Vagina (tissue), 2 donors: Measurements from ENCODE around the gene CENPU. TPM values are rescaled to one million over a fixed set of nuclear protein-coding genes. Genes with fewer than 3 reads are reported as not detected.

Source experiments
- DNase-seq, 2 donors: peaks; one replicate each; pipeline ENCODE4 v3.0.0-alpha.2; 2017; ENCODE audit errors: extremely low spot score in 2 of 2
- H3K27ac ChIP-seq: fragments of 200-600 bp; sonication (generic); one replicate; pipeline ENCODE4 v1.5.1; 2019
- H3K27me3 ChIP-seq: fragments of 200-600 bp; sonication (generic); one replicate; pipeline ENCODE4 v1.5.1; 2019
- H3K36me3 ChIP-seq, 2 donors: fragments of 200-600 bp; sonication (generic); one replicate each; pipeline ENCODE4 v1.5.1; 2017 to 2019
- H3K4me1 ChIP-seq: fragments of 200-600 bp; sonication (generic); one replicate; pipeline ENCODE4 v1.5.1; 2019
- H3K4me3 ChIP-seq, 2 donors: fragments of 200-600 bp; sonication (generic); 1 replicate in 1 of 2; 2 replicates in 1 of 2; pipeline ENCODE4 v1.5.1; 2016 to 2019
- H3K9me3 ChIP-seq: fragments of 200-600 bp; sonication (generic); one replicate; pipeline ENCODE4 v1.5.1; 2019
- CTCF ChIP-seq, 3 experiments: fragments of 450-650 bp in 2 of 3; fragments of 200-600 bp in 1 of 3; sonication (generic) in 1 of 3; IDR thresholded peaks; one replicate each; pipeline ENCODE4 v1.5.1; 2017 to 2019; ENCODE audit warnings: antibody characterized with exemption in 3 of 3, mild to moderate bottlenecking in 2 of 3, moderate library complexity in 2 of 3
- POLR2A ChIP-seq, 2 donors: fragments of 450-650 bp; IDR thresholded peaks; one replicate each; pipeline ENCODE4 v1.6.1; 2017; ENCODE audit warnings: antibody characterized with exemption in 2 of 2, mild to moderate bottlenecking in 2 of 2, moderate library complexity in 2 of 2
- POLR2AphosphoS5 ChIP-seq, 2 donors: sonication (generic); formaldehyde crosslinking; IDR thresholded peaks; one replicate each; pipeline ENCODE4 v1.9.0; 2017; ENCODE audit warnings: antibody characterized with exemption in 2 of 2, mild to moderate bottlenecking in 2 of 2, low read depth in 1 of 2; ENCODE audit not compliant: insufficient read depth in 1 of 2
- intact Hi-C: fragments of 100-400 bp; cut with DNase I; formaldehyde crosslinking; loops from one replicate; pipeline ENCODE4 v1.15.1; 2023
- total RNA-seq: library from RNA; depleted of rRNA; stranded (reverse); fragments of >200 nt; gene quantifications from one replicate; pipeline ENCODE4 v1.2.3, GENCODE V29; 2016

CENPU gene
- total RNA-seq, 1 donor from 2014 or later = 5.2 TPM

DNA sequence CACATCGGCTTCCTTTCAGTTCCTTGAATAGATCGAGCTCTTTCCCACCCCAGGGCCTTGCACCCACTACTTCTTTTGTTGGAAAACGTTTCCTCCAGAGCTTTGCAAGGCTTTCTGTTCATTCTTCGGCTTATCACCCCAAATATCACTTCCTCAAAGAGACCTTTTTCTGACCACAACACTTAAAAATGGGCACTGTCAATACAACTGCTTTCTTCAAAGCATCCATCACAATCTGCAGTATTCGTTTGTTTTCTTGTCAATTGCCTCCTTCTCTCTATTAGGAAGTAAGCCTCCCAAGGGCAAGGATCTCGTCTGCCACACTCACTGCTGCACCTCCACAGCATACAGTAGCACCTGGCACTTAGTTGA is 17.7 kb upstream of the CENPU start:
- Histone ChIP-seq H3K9me3 (no peaks in the 10 kb centered on the region), H3K4me3 (no peak overlapping the region), H3K36me3 (peaks cover 0 to 5% of the 10 kb centered on the region in 2 donors), H3K27me3 (no peaks in the 10 kb centered on the region), H3K4me1 (peaks cover 48% of the 10 kb centered on the region), H3K27ac (no peak overlapping the region)
- intact Hi-C loops = no loop called here
- no peak for DNase-seq
- TF ChIP-seq POLR2A (IDR thresholded peaks at IDR 0.05) (no peak), POLR2AphosphoS5 (IDR thresholded peaks at IDR 0.05; ENCODE audit: insufficient read depth in 1 of 2, low read depth in 1 of 2) (no peak), CTCF (IDR thresholded peaks at IDR 0.05) (no peak)

- Histone ChIP-seq H3K4me1 (peaks cover 51% of the 10 kb centered on the region), H3K4me3 (no peak overlapping the region), H3K36me3 (peaks cover 0 to under 1% of the 10 kb centered on the region in 2 donors), H3K27ac (no peak overlapping the region), H3K27me3 (no peaks in the 10 kb centered on the region), H3K9me3 (no peaks in the 10 kb centered on the region)
- no peak for TF ChIP-seq POLR2A (IDR thresholded peaks at IDR 0.05)
- no peak for TF ChIP-seq POLR2AphosphoS5 (IDR thresholded peaks at IDR 0.05; ENCODE audit: insufficient read depth in 1 of 2, low read depth in 1 of 2)
- TF ChIP-seq CTCF (IDR thresholded peaks at IDR 0.05) = no peak
- intact Hi-C loops = no loop called here
- DNase-seq = no peak
Observed at GRCh38 chr4:184750926-184751584, 17.2 kb upstream of the CENPU start.

GRCh38 chr4:184748251-184748652 is 14.4 kb upstream of the CENPU start:
- no peaks in the 10 kb centered on the region for H3K9me3 ChIP-seq
- H3K27me3 ChIP-seq = no peaks in the 10 kb centered on the region
- DNase-seq = no peak
- H3K27ac ChIP-seq = peak overlapping the region; percentile 77
- H3K36me3 ChIP-seq = no peaks in the 10 kb centered on the region
- intact Hi-C loops = loop anchor here (5.0 to 10.0 kb wide), 2 partner anchors 79 to 237 kb away; partner anchors contain the start of gene ACSL1
- H3K4me1 ChIP-seq = peaks cover 47% of the 10 kb centered on the region
- peak; percentile 36 to 42 for TF ChIP-seq POLR2AphosphoS5 (IDR thresholded peaks at IDR 0.05; ENCODE audit: insufficient read depth in 1 of 2, low read depth in 1 of 2)
- no peak for TF ChIP-seq POLR2A (IDR thresholded peaks at IDR 0.05)
- TF ChIP-seq CTCF (IDR thresholded peaks at IDR 0.05) = no peak
- H3K4me3 ChIP-seq = no peak overlapping the region

DNA sequence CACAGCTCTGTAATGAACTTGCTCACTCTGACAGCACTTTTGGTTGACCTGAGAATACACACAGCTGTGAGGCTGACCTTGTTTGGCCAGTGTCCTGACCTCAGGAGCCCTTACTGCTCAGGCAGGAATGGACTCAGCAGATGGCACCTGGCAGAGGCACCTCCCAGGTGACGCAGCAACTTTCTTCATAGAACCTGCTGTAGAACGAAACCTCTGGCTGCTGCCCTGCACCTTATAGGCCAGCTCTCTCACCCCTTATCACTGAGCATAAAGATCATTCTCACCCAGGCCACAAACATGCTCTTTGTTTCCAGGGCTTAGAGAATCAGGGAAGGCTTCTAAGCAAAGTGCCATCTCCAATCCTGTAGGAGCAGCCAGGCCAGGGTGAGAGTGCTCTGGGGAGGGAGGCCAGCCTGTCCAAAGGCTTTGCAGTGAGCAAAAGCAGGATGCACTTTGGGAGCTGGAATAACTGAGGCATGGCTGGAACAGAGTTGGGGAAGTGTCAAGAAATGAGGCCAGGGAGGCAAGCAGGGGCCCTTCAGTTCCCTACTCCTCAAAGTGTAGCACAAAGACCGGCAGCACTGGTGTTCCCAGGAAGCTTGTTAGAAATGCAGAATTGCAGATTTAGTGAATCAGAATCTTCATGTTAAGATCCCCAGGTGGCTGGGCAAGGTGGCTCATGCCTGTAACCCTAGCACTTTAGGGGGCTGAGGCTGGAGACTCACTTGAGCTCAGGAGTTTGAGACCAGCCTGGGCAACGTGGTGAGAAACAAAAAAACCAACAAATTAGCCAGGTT is 13.3 kb upstream of the CENPU start:
- no peaks in the 10 kb centered on the region for H3K9me3 ChIP-seq
- TF ChIP-seq CTCF (IDR thresholded peaks at IDR 0.05) = no peak
- no peak for TF ChIP-seq POLR2AphosphoS5 (IDR thresholded peaks at IDR 0.05; ENCODE audit: insufficient read depth in 1 of 2, low read depth in 1 of 2)
- no peak for TF ChIP-seq POLR2A (IDR thresholded peaks at IDR 0.05)
- no peaks in the 10 kb centered on the region for H3K36me3 ChIP-seq
- DNase-seq = peak in 1 of 2 donors; percentile 86
- H3K4me3 ChIP-seq = no peak overlapping the region
- intact Hi-C loops = loop anchor here (5.0 to 10.0 kb wide), 2 partner anchors 80 to 238 kb away; partner anchors contain the start of gene ACSL1
- peaks cover 47% of the 10 kb centered on the region for H3K4me1 ChIP-seq
- H3K27ac ChIP-seq = peak overlapping the region; percentile 77
- no peaks in the 10 kb centered on the region for H3K27me3 ChIP-seq
